GM12874 (cell line): Measurements from ENCODE around the gene MUC6.

Experiments
- TF ChIP-seq, protein P1 (sequence below): IDR thresholded peaks from 2 replicates; pipeline ENCODE4 v1.5.1; 2011; ENCODE audit warnings: low read depth, mild to moderate bottlenecking, control low read depth, low read length, moderate library complexity; ENCODE audit not compliant: insufficient read depth

Gene MUC6

DNA sequence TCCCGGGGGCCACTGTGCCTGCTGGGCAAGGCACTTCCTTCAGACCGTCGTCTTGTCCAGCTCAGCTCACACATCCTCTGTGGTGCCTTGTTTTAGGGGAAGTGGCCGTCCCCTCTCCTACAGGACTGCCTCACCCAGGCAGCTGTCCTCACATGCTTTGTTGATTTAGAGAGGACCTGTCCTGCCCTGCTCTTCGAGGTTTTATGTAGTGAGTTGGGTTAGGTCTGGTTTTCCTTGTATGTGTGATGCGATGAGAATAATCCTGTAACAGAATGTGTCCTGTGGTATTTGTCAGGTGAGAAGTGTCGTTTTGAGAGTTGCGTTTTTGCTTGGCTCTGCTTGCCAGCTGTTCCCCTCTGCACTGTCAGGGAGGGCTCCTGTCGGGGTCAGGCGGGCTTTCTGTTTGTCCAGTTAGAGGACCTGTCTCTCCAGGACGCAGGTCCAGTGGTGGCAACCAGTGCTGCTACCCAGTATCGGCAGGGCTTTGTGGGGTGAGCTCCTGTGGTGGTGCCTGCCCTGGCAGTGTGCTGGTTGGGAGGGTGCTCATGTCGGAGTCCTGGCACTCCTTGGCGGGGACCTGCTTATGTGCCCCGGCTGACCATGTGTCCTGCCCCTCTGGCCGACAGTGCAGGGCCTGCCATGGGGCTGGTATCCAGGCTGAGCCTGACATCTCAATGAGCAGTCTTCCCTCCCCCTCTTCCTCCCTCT, 41.3 kb downstream of the MUC6 start:
- TF ChIP-seq, protein P1, sequence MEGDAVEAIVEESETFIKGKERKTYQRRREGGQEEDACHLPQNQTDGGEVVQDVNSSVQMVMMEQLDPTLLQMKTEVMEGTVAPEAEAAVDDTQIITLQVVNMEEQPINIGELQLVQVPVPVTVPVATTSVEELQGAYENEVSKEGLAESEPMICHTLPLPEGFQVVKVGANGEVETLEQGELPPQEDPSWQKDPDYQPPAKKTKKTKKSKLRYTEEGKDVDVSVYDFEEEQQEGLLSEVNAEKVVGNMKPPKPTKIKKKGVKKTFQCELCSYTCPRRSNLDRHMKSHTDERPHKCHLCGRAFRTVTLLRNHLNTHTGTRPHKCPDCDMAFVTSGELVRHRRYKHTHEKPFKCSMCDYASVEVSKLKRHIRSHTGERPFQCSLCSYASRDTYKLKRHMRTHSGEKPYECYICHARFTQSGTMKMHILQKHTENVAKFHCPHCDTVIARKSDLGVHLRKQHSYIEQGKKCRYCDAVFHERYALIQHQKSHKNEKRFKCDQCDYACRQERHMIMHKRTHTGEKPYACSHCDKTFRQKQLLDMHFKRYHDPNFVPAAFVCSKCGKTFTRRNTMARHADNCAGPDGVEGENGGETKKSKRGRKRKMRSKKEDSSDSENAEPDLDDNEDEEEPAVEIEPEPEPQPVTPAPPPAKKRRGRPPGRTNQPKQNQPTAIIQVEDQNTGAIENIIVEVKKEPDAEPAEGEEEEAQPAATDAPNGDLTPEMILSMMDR = no peak

DNA sequence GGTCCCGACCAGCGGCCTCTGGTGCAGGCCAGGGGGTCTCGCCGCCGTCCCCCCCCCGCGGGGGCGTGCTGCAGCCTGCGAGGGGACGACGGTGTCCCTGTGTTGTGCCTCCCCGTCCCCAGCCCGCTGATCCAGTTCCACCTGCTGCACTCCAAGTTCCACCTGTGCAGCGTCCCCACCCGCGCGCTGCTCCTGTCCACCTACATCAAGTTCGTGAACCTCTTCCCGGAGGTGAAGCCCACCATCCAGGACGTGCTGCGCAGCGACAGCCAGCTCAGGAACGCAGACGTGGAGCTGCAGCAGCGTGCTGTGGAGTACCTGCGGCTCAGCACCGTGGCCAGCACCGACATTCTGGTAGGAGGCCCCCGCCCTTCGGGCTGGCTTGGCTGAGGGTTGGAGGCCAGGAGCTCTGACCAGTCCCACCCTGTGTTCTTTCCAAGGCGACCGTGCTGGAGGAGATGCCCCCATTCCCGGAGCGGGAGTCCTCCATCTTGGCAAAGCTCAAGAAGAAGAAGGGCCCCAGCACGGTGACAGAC, 42.8 kb downstream of the MUC6 start:
- TF ChIP-seq, protein P1 = no peak

DNA sequence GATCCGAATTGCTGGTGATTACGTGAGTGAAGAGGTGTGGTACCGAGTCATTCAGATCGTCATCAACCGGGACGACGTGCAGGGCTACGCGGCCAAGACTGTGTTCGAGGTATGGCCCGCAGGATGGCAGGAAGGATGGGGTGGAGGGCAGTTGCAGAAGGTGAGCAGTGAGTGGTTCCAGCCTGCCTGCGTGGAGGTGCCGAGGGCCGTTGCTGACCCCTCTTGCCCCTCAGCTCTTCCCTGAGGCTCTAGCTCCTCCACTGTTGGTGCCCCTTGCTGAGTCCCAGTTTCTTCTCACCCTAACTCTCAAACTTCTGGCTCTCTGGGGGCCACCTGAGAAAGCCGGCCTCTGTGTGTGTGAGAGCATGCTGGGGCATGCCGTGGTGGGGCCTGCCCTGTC, 43.9 kb downstream of the MUC6 start:
- TF ChIP-seq, protein P1 = no peak

DNA sequence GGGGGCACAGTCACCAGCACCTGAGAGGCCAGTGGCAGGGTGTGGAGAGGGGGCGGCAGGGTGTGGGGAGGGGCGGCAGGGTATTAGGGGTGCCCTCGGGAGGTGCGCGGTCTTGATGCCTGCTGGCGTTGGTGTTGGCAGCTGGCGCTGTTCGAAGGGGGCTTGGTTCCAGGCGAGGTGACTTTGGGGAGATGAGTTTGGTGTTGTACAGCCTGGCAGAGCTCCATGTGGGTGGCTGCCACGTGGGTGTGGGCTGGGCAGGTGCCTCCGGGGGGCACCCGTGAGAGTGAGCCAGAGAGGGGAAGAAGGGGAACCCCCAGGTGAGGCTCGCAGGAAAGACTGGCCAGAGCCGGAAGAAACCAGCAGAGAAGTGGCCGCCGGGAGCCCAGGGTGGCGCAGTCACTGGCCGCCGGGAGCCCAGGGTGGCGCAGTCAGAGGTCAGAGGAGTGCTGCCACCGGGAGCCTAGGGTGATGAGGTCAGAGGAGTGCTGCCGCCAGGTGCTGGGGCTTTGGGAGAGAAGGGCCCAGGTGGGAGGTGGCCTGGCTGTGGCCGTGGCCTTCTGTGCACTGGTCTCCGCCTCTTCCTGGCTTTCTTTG, 44.7 kb downstream of the MUC6 start:
- TF ChIP-seq, protein P1 = no peak

DNA sequence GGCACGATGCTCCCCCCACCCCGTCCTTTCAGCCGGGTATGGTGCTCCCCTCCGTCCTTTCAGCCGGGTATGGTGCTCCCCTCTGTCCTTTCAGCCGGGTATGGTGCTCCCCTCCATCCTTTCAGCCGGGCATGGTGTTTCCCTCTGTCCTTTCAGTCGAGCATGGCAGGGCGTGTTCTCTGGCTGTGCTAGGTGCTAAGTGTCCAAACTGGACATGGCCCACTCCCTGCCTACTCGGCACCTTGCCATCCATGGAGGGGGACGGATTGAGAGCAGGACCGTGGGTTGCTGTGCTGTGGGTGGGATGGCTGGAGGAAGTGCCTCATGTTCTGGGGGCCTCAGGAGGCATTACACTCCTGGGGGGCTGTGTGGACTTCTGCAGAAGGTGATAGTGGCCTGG, 45.5 kb downstream of the MUC6 start:
- TF ChIP-seq, protein P1 = no peak

DNA sequence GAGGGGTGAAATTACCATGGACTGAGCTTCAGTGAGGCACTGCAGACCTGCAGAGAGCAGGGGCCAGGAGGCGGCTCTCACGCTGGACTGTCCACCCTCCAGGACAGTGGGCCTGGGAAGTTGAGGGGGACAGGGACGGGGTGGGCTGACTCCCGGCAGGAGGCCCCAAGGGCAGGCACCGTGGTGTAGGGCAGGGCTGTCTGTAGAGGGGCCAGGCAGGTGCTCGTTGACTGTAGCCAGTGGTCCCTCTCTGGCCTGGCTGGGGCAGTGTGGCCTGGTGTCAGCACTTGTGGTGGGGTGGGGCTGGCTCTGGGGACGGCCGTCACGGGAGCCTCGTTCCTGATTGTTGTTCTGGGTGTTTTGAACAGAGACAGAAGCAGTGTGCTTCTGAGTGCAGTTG, 46.4 kb downstream of the MUC6 start:
- TF ChIP-seq, protein P1 = no peak

DNA sequence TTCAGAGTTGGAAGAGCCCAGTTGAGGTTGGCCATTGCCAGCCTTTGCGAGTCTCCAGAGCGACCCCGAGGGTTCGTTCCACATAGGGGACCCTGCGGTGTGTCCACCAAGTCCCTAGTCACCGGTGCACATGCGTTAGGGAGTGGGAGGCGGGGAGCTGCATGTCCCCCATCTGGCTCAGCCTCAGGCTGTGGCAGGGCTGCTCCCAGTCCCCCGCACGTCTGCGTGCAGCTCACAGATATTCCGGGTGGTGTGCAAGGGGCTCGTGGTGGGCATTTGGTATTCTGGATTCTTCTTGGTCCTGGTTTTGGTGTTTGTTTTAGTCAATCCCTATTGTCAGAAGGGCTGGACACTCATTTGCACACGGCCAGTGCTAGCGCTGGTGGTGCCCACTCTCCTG, 48.8 kb downstream of the MUC6 start:
- TF ChIP-seq, protein P1 = no peak
